HepG2 (cell line): Measurements from ENCODE around the gene FLOT2. TPM values are rescaled to one million over a fixed set of nuclear protein-coding genes. Genes with fewer than 3 reads are reported as not detected.

Source experiments
- BCL3 ChIP-seq: sonication (generic); formaldehyde crosslinking; IDR thresholded peaks from 2 replicates; pipeline ENCODE4 v1.5.1; 2020; ENCODE audit warnings: mild to moderate bottlenecking, missing genetic modification reagents, moderate library complexity
- FOXC1 ChIP-seq: sonication (generic); formaldehyde crosslinking; IDR thresholded peaks from 2 replicates; pipeline ENCODE4 v1.8.0; 2022; ENCODE audit warnings: mild to moderate bottlenecking, missing genetic modification reagents, borderline replicate concordance
- GFI1 ChIP-seq: sonication (generic); formaldehyde crosslinking; IDR thresholded peaks from 2 replicates; pipeline ENCODE4 v1.5.0; 2020; ENCODE audit warnings: missing genetic modification reagents, mild to moderate bottlenecking, borderline replicate concordance
- HNRNPLL ChIP-seq: fragments of 200-400 bp; formaldehyde crosslinking; IDR thresholded peaks from 2 replicates; pipeline ENCODE4 v1.6.1; 2017; ENCODE audit warnings: mild to moderate bottlenecking, low read depth, low read length; ENCODE audit not compliant: poor library complexity, severe bottlenecking
- MED1 ChIP-seq: sonication (generic); formaldehyde crosslinking; IDR thresholded peaks from 2 replicates; pipeline ENCODE4 v1.4.0; 2020; ENCODE audit warnings: missing genetic modification reagents
- POLR2A ChIP-seq, 2 experiments: IDR thresholded peaks; 2 replicates each; pipeline ENCODE4 v1.6.1; 2011; ENCODE audit warnings: low read depth in 2 of 2, low read length in 2 of 2, mild to moderate bottlenecking in 1 of 2, moderate library complexity in 1 of 2; ENCODE audit not compliant: insufficient read depth in 1 of 2
- POLR2G ChIP-seq: fragments of 200-400 bp; formaldehyde crosslinking; IDR thresholded peaks from 2 replicates; pipeline ENCODE4 v1.6.1; 2018; ENCODE audit warnings: mild to moderate bottlenecking, low read depth, low read length, moderate library complexity
- RAD21 ChIP-seq: fragments of 450-650 bp; formaldehyde crosslinking; IDR thresholded peaks from 2 replicates; pipeline ENCODE4 v1.5.0; 2020; ENCODE audit warnings: mild to moderate bottlenecking
- REST ChIP-seq, 2 experiments: IDR thresholded peaks; 2 replicates each; pipeline ENCODE4 v1.6.1; 2011 to 2012; ENCODE audit warnings: low read length in 2 of 2, borderline replicate concordance in 1 of 2, low read depth in 1 of 2, mild to moderate bottlenecking in 1 of 2, moderate library complexity in 1 of 2
- SALL1 ChIP-seq: sonication (generic); formaldehyde crosslinking; IDR thresholded peaks from 2 replicates; pipeline ENCODE4 v1.8.0; 2022; ENCODE audit warnings: mild to moderate bottlenecking, missing genetic modification reagents
- SMAD9 ChIP-seq: sonication (generic); formaldehyde crosslinking; IDR thresholded peaks from 2 replicates; pipeline ENCODE4 v1.5.1; 2020; ENCODE audit warnings: mild to moderate bottlenecking, missing genetic modification reagents
- SSRP1 ChIP-seq: IDR thresholded peaks from 2 replicates; pipeline ENCODE4 v1.6.1; 2016; ENCODE audit warnings: control low read depth
- XRCC5 ChIP-seq: fragments of 200-400 bp; formaldehyde crosslinking; optimal IDR thresholded peaks from 2 replicates; pipeline ENCODE3; 2017; ENCODE audit warnings: mild to moderate bottlenecking, low read length
- ZBED4 ChIP-seq: sonication (generic); formaldehyde crosslinking; IDR thresholded peaks from 2 replicates; pipeline ENCODE4 v1.4.0; 2020; ENCODE audit warnings: missing genetic modification reagents, borderline replicate concordance
- ZFX ChIP-seq: sonication (generic); formaldehyde crosslinking; IDR thresholded peaks from 2 replicates; pipeline ENCODE4 v1.4.0; 2020; ENCODE audit warnings: mild to moderate bottlenecking, low read depth, missing genetic modification reagents, moderate library complexity
- ZNF280B ChIP-seq: sonication (generic); formaldehyde crosslinking; IDR thresholded peaks from 2 replicates; pipeline ENCODE4 v1.5.0; 2020; ENCODE audit warnings: missing genetic modification reagents, mild to moderate bottlenecking, borderline replicate concordance
- ZNF670 ChIP-seq: sonication (generic); formaldehyde crosslinking; IDR thresholded peaks from 2 replicates; pipeline ENCODE4 v1.8.0; 2022; ENCODE audit warnings: mild to moderate bottlenecking, missing genetic modification reagents, borderline replicate concordance
- ZSCAN20 ChIP-seq: sonication (generic); formaldehyde crosslinking; IDR thresholded peaks from 2 replicates; pipeline ENCODE4 v1.4.0; 2020; ENCODE audit warnings: missing genetic modification reagents, mild to moderate bottlenecking, borderline replicate concordance
- polyA plus RNA-seq, 8 experiments: library from polyadenylated mRNA; depleted of rRNA in 3 of 8; stranded (reverse) in 7 of 8; unstranded in 1 of 8; fragments of >200 nt; fragmentation: Illumina TruSeq in 4 of 8; extraction: Trizol in 4 of 8; gene quantifications; 2 replicates each; pipeline versions ENCODE4 v1.2.1 to v1.2.3, GENCODE V29; 2011 to 2016; ENCODE audit warnings: low read depth in 4 of 8, missing spikeins in 1 of 8, mixed read lengths in 1 of 8; ENCODE audit not compliant: insufficient read depth in 1 of 8
- total RNA-seq, 5 experiments: library from RNA; depleted of rRNA; stranded (reverse); fragments of >200 nt; fragmentation: Illumina TruSeq; extraction: Trizol; gene quantifications; 2 replicates each; pipeline ENCODE4 v1.2.3, GENCODE V29; 2016; ENCODE audit warnings: low read depth in 1 of 5

FLOT2 gene
- total and polyA plus RNA-seq, 2 of the 13 experiments (the other 11 are each of a cell fraction or from before 2014, with no cell fraction given), result 54.3 to 54.5 TPM

- TF ChIP-seq SMAD9 (no peak), XRCC5 (peak; percentile 62), ZSCAN20 (CRISPR knock-in tag) (peak; percentile 68; the same call in 1 of the 2 replicates), ZNF670 (CRISPR knock-in tag) (no peak), GFI1 (CRISPR knock-in tag) (0 out of 2 replicates have a peak, but pooled peaks have one; percentile 36), SALL1 (CRISPR knock-in tag) (peak; percentile 70), MED1 (CRISPR knock-in tag) (no peak; the same call in 1 of the 2 replicates), POLR2G (peak; percentile 98), RAD21 (CRISPR knock-in tag) (peak; percentile 31), HNRNPLL (peak; percentile 46), SSRP1 (CRISPR knock-in tag) (peak; percentile 66; the same call in 1 of the 2 replicates), BCL3 (CRISPR knock-in tag) (no peak), ZFX (CRISPR knock-in tag) (peak; percentile 93), FOXC1 (CRISPR knock-in tag) (peak; percentile 60; the same call in 1 of the 2 replicates), POLR2A (IDR thresholded peaks at IDR 0.05; ENCODE audit: insufficient read depth in 1 of 2, low read depth in 2 of 2, low read length in 2 of 2) (peak; percentile 83 to 89), ZNF280B (peak; percentile 81), REST (IDR thresholded peaks at IDR 0.05; ENCODE audit: borderline replicate concordance in 1 of 2, low read depth in 1 of 2, low read length in 2 of 2) (peak in 1 of 2 experiments; percentile 22; a peak in 1 of 4 replicates), ZBED4 (CRISPR knock-in tag) (no peak)
Measured at GRCh38 chr17:28854457-28855335, 42.8 kb downstream of the FLOT2 start, which contains the start of gene ERAL1 (continued).
